Mesothelial cell of epicardium (in vitro differentiated cells): ENCODE results near the gene RBM12. TPM values are rescaled to one million over a fixed set of nuclear protein-coding genes. Genes with fewer than 3 reads are reported as not detected.

Source experiments
- DNase-seq, 2 experiments: peaks; one replicate each; pipeline ENCODE4 v3.0.0; 2021; ENCODE audit warnings: low spot score in 2 of 2; ENCODE audit not compliant: unreplicated experiment in 2 of 2
- H3K27ac Mint-ChIP-seq: 2 replicates; pipeline ENCODE4 v1.8.0; 2021; ENCODE audit warnings: mixed read lengths
- H3K27me3 Mint-ChIP-seq: 2 replicates; pipeline ENCODE4 v1.8.0; 2021; ENCODE audit warnings: low read depth, mixed read lengths
- H3K36me3 Mint-ChIP-seq: 2 replicates; pipeline ENCODE4 v1.8.0; 2021; ENCODE audit warnings: mixed read lengths
- H3K4me1 Mint-ChIP-seq: 2 replicates; pipeline ENCODE4 v1.8.0; 2021; ENCODE audit warnings: mixed read lengths
- H3K4me3 Mint-ChIP-seq: 2 replicates; pipeline ENCODE4 v1.8.0; 2021; ENCODE audit warnings: mild to moderate bottlenecking, moderate library complexity, mixed read lengths
- H3K9me3 Mint-ChIP-seq: 2 replicates; pipeline ENCODE4 v1.8.0; 2021; ENCODE audit warnings: mixed read lengths
- total RNA-seq: library from RNA; stranded (reverse); gene quantifications from 3 replicates; pipeline ENCODE4 v1.2.1, GENCODE V29; 2021
- TF ChIP-seq, protein P1 (sequence below): fragments of 200-600 bp; sonication (generic); IDR thresholded peaks from one replicate; pipeline ENCODE4 v1.5.0; 2021; ENCODE audit warnings: antibody characterized with exemption; ENCODE audit not compliant: unreplicated experiment

The RBM12 gene
- total RNA-seq, 1 donor from 2014 or later, result 154 TPM

DNA sequence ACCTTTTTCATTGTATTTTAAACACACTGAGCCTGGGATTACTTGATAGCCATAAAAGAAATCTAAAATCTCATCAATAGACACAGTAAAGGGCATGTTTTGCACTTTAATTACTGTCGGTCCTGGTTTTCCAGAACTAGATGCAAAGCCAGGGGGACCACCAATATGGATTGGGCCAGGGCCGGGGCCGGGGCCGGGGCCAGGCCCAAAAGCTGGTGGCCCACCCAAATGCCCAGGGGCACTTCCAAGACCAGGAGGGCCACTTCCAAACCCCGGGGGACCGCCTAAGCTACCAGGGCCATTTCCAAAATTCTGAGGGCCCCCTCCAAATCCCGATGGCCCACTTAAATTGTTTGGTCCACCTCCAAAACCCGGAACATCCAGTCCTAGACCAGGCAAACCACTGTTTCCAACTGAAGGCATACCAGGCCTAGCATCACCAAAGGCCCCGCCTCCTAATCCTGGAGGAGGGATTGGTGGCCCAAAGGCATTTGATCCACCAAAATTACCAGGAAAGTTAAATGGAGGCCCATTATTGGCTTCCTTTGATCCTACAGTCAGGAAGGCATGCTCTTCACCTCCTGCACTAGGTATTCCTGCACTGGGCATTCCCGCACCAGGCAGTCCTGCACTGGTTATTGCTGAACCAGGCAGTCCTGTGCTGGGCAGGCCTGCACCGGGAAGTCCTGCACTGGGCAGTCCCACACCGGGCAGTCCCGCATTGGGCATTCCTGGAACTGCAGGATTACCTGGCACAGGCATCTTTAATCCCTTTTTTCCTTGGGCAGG, 11.9 kb downstream of the RBM12 start:
- no peak overlapping the region for H3K4me3 Mint-ChIP-seq
- TF ChIP-seq, protein P1, sequence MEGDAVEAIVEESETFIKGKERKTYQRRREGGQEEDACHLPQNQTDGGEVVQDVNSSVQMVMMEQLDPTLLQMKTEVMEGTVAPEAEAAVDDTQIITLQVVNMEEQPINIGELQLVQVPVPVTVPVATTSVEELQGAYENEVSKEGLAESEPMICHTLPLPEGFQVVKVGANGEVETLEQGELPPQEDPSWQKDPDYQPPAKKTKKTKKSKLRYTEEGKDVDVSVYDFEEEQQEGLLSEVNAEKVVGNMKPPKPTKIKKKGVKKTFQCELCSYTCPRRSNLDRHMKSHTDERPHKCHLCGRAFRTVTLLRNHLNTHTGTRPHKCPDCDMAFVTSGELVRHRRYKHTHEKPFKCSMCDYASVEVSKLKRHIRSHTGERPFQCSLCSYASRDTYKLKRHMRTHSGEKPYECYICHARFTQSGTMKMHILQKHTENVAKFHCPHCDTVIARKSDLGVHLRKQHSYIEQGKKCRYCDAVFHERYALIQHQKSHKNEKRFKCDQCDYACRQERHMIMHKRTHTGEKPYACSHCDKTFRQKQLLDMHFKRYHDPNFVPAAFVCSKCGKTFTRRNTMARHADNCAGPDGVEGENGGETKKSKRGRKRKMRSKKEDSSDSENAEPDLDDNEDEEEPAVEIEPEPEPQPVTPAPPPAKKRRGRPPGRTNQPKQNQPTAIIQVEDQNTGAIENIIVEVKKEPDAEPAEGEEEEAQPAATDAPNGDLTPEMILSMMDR, result no peak
- no peak for DNase-seq
- H3K36me3 Mint-ChIP-seq, result peaks cover 24% of the 10 kb centered on the region
- peaks cover 6% of the 10 kb centered on the region for H3K4me1 Mint-ChIP-seq
- H3K9me3 Mint-ChIP-seq, result no peaks in the 10 kb centered on the region
- H3K27me3 Mint-ChIP-seq, result no peaks in the 10 kb centered on the region
- H3K27ac Mint-ChIP-seq, result peak overlapping the region; percentile 59

DNA sequence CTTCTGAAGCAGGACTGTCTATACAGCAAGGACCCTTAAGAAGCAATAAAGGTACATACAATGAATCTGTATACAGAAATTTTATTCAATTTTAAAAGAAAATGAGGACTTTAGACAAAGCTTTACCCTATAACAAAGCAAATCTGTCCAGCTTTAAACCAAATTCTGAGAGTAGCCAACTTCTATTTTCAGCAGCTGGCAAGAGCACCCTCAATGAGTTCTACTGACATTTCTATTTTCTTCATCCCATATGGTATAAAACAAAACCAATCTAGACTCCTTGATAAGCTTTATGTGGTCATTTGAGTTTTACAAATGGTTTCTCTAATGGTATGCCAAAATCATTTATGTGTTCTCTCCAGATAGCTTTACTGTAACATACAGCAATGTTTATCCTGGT, 12.7 kb downstream of the RBM12 start:
- Mint-ChIP-seq H3K36me3 (peaks cover 21% of the 10 kb centered on the region), H3K4me3 (no peak overlapping the region), H3K27me3 (no peaks in the 10 kb centered on the region), H3K4me1 (peaks cover 1% of the 10 kb centered on the region), H3K9me3 (no peaks in the 10 kb centered on the region), H3K27ac (peak overlapping the region; percentile 59)
- DNase-seq, result no peak
- TF ChIP-seq, protein P1, result no peak

DNA sequence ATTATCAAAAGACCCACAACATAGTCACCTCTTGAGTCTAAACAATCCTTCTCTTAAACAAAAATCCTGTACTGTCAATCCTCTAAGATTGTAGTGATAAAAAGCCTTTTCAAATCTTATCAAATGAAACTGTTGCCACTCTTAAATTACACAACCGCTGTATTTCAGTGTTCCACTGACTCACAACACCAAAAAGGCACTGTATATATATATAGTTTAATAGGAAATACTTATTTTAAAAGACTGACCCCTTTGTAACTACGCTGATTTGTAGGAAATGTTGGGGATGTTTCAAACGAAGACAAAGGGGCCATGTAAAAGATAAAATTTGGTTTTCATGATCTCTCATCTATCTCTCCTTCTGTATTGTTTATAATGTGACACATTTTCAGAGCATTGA, 14.1 kb downstream of the RBM12 start:
- H3K36me3 Mint-ChIP-seq, result peaks cover 21% of the 10 kb centered on the region
- TF ChIP-seq, protein P1, result no peak
- DNase-seq, result no peak
- H3K27ac Mint-ChIP-seq, result peak overlapping the region; percentile 66
- no peak overlapping the region for H3K4me3 Mint-ChIP-seq
- no peaks in the 10 kb centered on the region for H3K9me3 Mint-ChIP-seq
- no peaks in the 10 kb centered on the region for H3K27me3 Mint-ChIP-seq
- peaks cover 1% of the 10 kb centered on the region for H3K4me1 Mint-ChIP-seq

DNA sequence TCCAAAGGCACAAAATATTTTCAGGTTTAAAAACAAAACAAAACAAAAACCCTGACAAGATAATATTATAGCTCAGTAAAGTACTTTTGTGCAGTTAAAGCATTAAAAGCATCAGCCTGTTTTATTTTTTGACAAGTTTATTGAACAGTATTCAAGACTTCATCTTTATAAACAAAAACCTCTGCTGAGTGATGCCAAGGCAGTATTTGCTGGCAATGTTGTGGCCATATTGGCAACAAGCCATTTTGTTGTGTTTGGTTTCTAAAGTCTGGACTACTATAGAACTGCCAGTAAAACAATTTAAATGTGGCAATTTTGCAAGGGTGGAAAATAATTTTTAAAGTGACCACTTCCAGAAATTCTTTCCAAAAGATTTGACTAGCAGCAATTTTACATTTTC, 15.9 kb downstream of the RBM12 start:
- no peaks in the 10 kb centered on the region for H3K9me3 Mint-ChIP-seq
- H3K4me3 Mint-ChIP-seq, result no peak overlapping the region
- TF ChIP-seq, protein P1, result no peak
- H3K4me1 Mint-ChIP-seq, result peaks cover 1% of the 10 kb centered on the region
- no peak for DNase-seq
- no peaks in the 10 kb centered on the region for H3K27me3 Mint-ChIP-seq
- peaks cover 21% of the 10 kb centered on the region for H3K36me3 Mint-ChIP-seq
- H3K27ac Mint-ChIP-seq, result peak overlapping the region; percentile 6

DNA sequence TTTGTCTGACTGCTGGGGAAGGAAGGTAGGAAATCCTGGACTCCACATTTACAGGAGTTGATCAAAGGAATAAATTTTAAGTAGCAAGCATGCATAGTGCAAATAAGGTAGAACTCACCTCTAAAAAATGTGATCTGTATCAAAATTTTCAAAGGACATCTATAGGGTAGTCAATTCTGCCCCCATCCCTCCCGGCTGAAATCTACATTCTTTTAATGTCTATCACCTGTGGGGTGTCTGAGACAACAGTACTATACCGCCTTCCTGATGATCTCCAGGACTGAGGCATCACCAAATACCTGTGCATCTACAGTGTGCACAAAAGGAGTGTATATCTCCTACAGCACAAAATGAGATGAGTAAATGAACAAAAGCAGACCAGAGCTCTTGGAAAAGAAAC, 19.9 kb downstream of the RBM12 start:
- peaks cover 8% of the 10 kb centered on the region for H3K4me1 Mint-ChIP-seq
- TF ChIP-seq, protein P1, result no peak
- H3K36me3 Mint-ChIP-seq, result peaks cover 9% of the 10 kb centered on the region
- H3K9me3 Mint-ChIP-seq, result no peaks in the 10 kb centered on the region
- H3K4me3 Mint-ChIP-seq, result no peak overlapping the region
- DNase-seq, result no peak
- H3K27ac Mint-ChIP-seq, result no peak overlapping the region
- H3K27me3 Mint-ChIP-seq, result no peaks in the 10 kb centered on the region
